ENCODE results near the gene CRIM1. TPM values are rescaled to one million over a fixed set of nuclear protein-coding genes. Genes with fewer than 3 reads are reported as not detected.

The CRIM1 gene
- total and polyA plus RNA-seq, 2 of the 8 experiments (the other 6 are each of a cell fraction or from before 2014, with no cell fraction given), result 9.4 to 28.4 TPM

DNA sequence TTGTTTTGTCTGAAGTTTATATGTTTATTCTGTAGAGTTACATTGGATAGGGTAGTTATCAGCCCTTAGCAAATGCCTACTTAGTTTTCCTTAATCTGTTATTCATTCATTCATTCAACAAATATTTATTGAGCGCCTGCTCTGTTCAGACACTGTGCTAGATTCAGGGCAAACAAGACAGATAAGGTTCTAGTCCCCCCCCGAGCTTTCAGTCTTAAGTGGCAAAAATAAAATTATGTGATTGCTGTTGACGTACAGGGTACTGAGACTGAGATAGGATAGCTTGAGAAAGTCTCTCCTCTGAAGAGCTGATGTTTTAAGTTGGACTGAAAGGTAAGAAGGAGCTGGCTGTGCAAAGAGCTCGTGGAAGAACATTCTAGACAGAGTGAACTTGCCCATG, 58.7 kb downstream of the CRIM1 start:
- peaks cover 0 to 15% (median 6%) of the 10 kb centered on the region in 4 experiments; a peak in 5 of 7 replicates for H3K4me1 ChIP-seq (replicated peaks in 1 of 4; ENCODE audit: control insufficient read depth in 3 of 4, insufficient read depth in 4 of 4, low read length in 3 of 4)
- H3K23me2 ChIP-seq (ENCODE audit: low read depth, low read length), result no peaks in the 10 kb centered on the region; the same call in 1 of the 2 replicates
- no peak overlapping the region for H2BK15ac ChIP-seq (ENCODE audit: low read length)
- H3K23ac ChIP-seq (ENCODE audit: insufficient read length), result no peak overlapping the region
- no peak overlapping the region for H3K18ac ChIP-seq (ENCODE audit: extremely low read depth, low read length)
- no peak overlapping the region for H2BK12ac ChIP-seq (ENCODE audit: low read depth, low read length)
- FAIRE-seq (no peak), DNase-seq (ENCODE audit: low read depth in 1 of 2, low spot score in 2 of 2) (no peak)
- H3K4me3 ChIP-seq (ENCODE audit: extremely low read depth in 1 of 4, insufficient read depth in 2 of 4, low read depth in 3 of 4, low read length in 4 of 4), result no peak overlapping the region
- H3K79me1 ChIP-seq (ENCODE audit: low read depth, low read length), result peaks cover 14% of the 10 kb centered on the region
- TF ChIP-seq PHF8 (conservative IDR thresholded peaks at IDR 0.05; ENCODE audit: low read depth, low read length) (no peak), GTF2F1 (IDR thresholded peaks at IDR 0.05; ENCODE audit: borderline replicate concordance, low read depth, low read length) (no peak)
- TF ChIP-seq, protein P1, sequence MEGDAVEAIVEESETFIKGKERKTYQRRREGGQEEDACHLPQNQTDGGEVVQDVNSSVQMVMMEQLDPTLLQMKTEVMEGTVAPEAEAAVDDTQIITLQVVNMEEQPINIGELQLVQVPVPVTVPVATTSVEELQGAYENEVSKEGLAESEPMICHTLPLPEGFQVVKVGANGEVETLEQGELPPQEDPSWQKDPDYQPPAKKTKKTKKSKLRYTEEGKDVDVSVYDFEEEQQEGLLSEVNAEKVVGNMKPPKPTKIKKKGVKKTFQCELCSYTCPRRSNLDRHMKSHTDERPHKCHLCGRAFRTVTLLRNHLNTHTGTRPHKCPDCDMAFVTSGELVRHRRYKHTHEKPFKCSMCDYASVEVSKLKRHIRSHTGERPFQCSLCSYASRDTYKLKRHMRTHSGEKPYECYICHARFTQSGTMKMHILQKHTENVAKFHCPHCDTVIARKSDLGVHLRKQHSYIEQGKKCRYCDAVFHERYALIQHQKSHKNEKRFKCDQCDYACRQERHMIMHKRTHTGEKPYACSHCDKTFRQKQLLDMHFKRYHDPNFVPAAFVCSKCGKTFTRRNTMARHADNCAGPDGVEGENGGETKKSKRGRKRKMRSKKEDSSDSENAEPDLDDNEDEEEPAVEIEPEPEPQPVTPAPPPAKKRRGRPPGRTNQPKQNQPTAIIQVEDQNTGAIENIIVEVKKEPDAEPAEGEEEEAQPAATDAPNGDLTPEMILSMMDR (IDR thresholded peaks at IDR 0.05; ENCODE audit: control extremely low read depth in 1 of 3, insufficient read depth in 1 of 3, low read depth in 1 of 3, low read length in 3 of 3), result no peak
- no peak overlapping the region for H3K56ac ChIP-seq (replicated peaks; ENCODE audit: insufficient read length, low read depth, low read length)
- H3K4ac ChIP-seq (replicated peaks; ENCODE audit: insufficient read length, low read depth, low read length), result no peak overlapping the region
- H2BK120ac ChIP-seq (replicated peaks; ENCODE audit: low read depth, low read length), result no peak overlapping the region
- no peak overlapping the region for H3K27ac ChIP-seq (ENCODE audit: low read depth, low read length)
- H4K8ac ChIP-seq (ENCODE audit: extremely low read depth, insufficient read depth, low read length), result no peak overlapping the region
- ChIA-PET POLR2A (ENCODE audit: partially characterized antibody) (interaction anchor here (0.8 to 1.2 kb wide), 3 partner anchors 15 to 46 kb away, joined by 3 to 4 read pairs (median 3); no protein-coding TSS in a partner anchor), CTCF (ENCODE audit: partially characterized antibody) (interaction anchor here (0.7 to 2.1 kb wide), 8 partner anchors 9 to 45 kb away, joined by 3 to 11 read pairs (median 4); no protein-coding TSS in a partner anchor)
- H3K27me3 ChIP-seq (replicated peaks in 1 of 4; ENCODE audit: control insufficient read depth in 3 of 4, extremely low read depth in 1 of 4, insufficient read depth in 3 of 4, low read length in 3 of 4), result no peaks in the 10 kb centered on the region
- H4K5ac ChIP-seq (ENCODE audit: insufficient read length, low read depth, low read length), result no peak overlapping the region
- H3K79me2 ChIP-seq (ENCODE audit: control insufficient read depth in 1 of 2, insufficient read depth in 2 of 2, low read length in 2 of 2), result peaks cover 4 to 94% of the 10 kb centered on the region in 2 experiments; a peak in 3 of 4 replicates
- H2BK20ac ChIP-seq (ENCODE audit: low read length), result no peak overlapping the region
- no peak overlapping the region for H4K91ac ChIP-seq (replicated peaks; ENCODE audit: insufficient read length, low read length)
- H3K9ac ChIP-seq (replicated peaks in 1 of 4; ENCODE audit: extremely low read depth in 1 of 4, low read depth in 3 of 4, low read length in 3 of 4), result no peak overlapping the region
- no peaks in the 10 kb centered on the region; a peak in 1 of 8 replicates for H3K36me3 ChIP-seq (ENCODE audit: control insufficient read depth in 2 of 4, insufficient read depth in 4 of 4, low read length in 3 of 4)
- 87% methylated on average over 4 of the region's 4 CpGs; no CpG with 5 or more reads in 1 of the 2 experiments for WGBS, 2 experiments (ENCODE audit: extremely low coverage in 1 of 2, insufficient coverage in 1 of 2, insufficient read length in 1 of 2, insufficient replicate concordance in 2 of 2, low coverage in 1 of 2, low lambda C conversion rate in 2 of 2, missing lambda C conversion rate in 1 of 2)
- no peak overlapping the region for H3K14ac ChIP-seq (ENCODE audit: insufficient read length)
- H2AFZ ChIP-seq (ENCODE audit: low read length), result no peak overlapping the region
- H2BK5ac ChIP-seq (ENCODE audit: low read depth, low read length), result no peak overlapping the region
- H3K4me2 ChIP-seq (ENCODE audit: insufficient read depth in 1 of 2, low read depth in 2 of 2, low read length in 2 of 2), result no peak overlapping the region
- peaks cover 0 to 1% of the 10 kb centered on the region in 2 experiments for H4K20me1 ChIP-seq (replicated peaks in 1 of 2; ENCODE audit: control insufficient read depth in 1 of 2, insufficient read depth in 2 of 2, low read length in 2 of 2)
- H2AK5ac ChIP-seq (ENCODE audit: low read depth, low read length), result no peak overlapping the region
- H3K9me3 ChIP-seq (ENCODE audit: insufficient read depth in 2 of 2, low read depth in 1 of 2, low read length in 1 of 2), result no peaks in the 10 kb centered on the region
